Vagina (tissue), 2 donors: ENCODE results near the gene CAB39L. TPM values are rescaled to one million over a fixed set of nuclear protein-coding genes. Genes with fewer than 3 reads are reported as not detected.

Experiments
- DNase-seq, 2 donors: peaks; one replicate each; pipeline ENCODE4 v3.0.0-alpha.2; 2017; ENCODE audit errors: extremely low spot score in 2 of 2
- H3K27ac ChIP-seq: fragments of 200-600 bp; sonication (generic); one replicate; pipeline ENCODE4 v1.5.1; 2019
- H3K27me3 ChIP-seq: fragments of 200-600 bp; sonication (generic); one replicate; pipeline ENCODE4 v1.5.1; 2019
- H3K36me3 ChIP-seq, 2 donors: fragments of 200-600 bp; sonication (generic); one replicate each; pipeline ENCODE4 v1.5.1; 2017 to 2019
- H3K4me1 ChIP-seq: fragments of 200-600 bp; sonication (generic); one replicate; pipeline ENCODE4 v1.5.1; 2019
- H3K4me3 ChIP-seq, 2 donors: fragments of 200-600 bp; sonication (generic); 1 replicate in 1 of 2; 2 replicates in 1 of 2; pipeline ENCODE4 v1.5.1; 2016 to 2019
- H3K9me3 ChIP-seq: fragments of 200-600 bp; sonication (generic); one replicate; pipeline ENCODE4 v1.5.1; 2019
- CTCF ChIP-seq, 3 experiments: fragments of 450-650 bp in 2 of 3; fragments of 200-600 bp in 1 of 3; sonication (generic) in 1 of 3; IDR thresholded peaks; one replicate each; pipeline ENCODE4 v1.5.1; 2017 to 2019; ENCODE audit warnings: antibody characterized with exemption in 3 of 3, mild to moderate bottlenecking in 2 of 3, moderate library complexity in 2 of 3
- POLR2A ChIP-seq, 2 donors: fragments of 450-650 bp; IDR thresholded peaks; one replicate each; pipeline ENCODE4 v1.6.1; 2017; ENCODE audit warnings: antibody characterized with exemption in 2 of 2, mild to moderate bottlenecking in 2 of 2, moderate library complexity in 2 of 2
- POLR2AphosphoS5 ChIP-seq, 2 donors: sonication (generic); formaldehyde crosslinking; IDR thresholded peaks; one replicate each; pipeline ENCODE4 v1.9.0; 2017; ENCODE audit warnings: antibody characterized with exemption in 2 of 2, mild to moderate bottlenecking in 2 of 2, low read depth in 1 of 2; ENCODE audit not compliant: insufficient read depth in 1 of 2
- intact Hi-C: fragments of 100-400 bp; cut with DNase I; formaldehyde crosslinking; loops from one replicate; pipeline ENCODE4 v1.15.1; 2023
- total RNA-seq: library from RNA; depleted of rRNA; stranded (reverse); fragments of >200 nt; gene quantifications from one replicate; pipeline ENCODE4 v1.2.3, GENCODE V29; 2016

Gene CAB39L
- total RNA-seq, 1 donor from 2014 or later, result 31.7 TPM

GRCh38 chr13:49376121-49376520 lies 67.7 kb downstream of the CAB39L start:
- no peaks in the 10 kb centered on the region for H3K27me3 ChIP-seq
- intact Hi-C loops, result no loop called here
- H3K36me3 ChIP-seq, result no peaks in the 10 kb centered on the region
- no peak for TF ChIP-seq POLR2A (IDR thresholded peaks at IDR 0.05)
- no peak for TF ChIP-seq CTCF (IDR thresholded peaks at IDR 0.05)
- no peak for TF ChIP-seq POLR2AphosphoS5 (IDR thresholded peaks at IDR 0.05; ENCODE audit: insufficient read depth in 1 of 2, low read depth in 1 of 2)
- H3K9me3 ChIP-seq, result no peaks in the 10 kb centered on the region
- peaks cover 13% of the 10 kb centered on the region for H3K4me1 ChIP-seq
- no peak overlapping the region for H3K4me3 ChIP-seq
- DNase-seq, result no peak
- H3K27ac ChIP-seq, result no peak overlapping the region

GRCh38 chr13:49374585-49375290 lies 69.1 kb downstream of the CAB39L start:
- TF ChIP-seq POLR2A (IDR thresholded peaks at IDR 0.05) (no peak), CTCF (IDR thresholded peaks at IDR 0.05) (no peak), POLR2AphosphoS5 (IDR thresholded peaks at IDR 0.05; ENCODE audit: insufficient read depth in 1 of 2, low read depth in 1 of 2) (peak in 1 of 2 donors; percentile 72)
- no peak for DNase-seq
- Histone ChIP-seq H3K4me1 (peaks cover 13% of the 10 kb centered on the region), H3K27me3 (no peaks in the 10 kb centered on the region), H3K4me3 (no peak overlapping the region), H3K9me3 (no peaks in the 10 kb centered on the region), H3K27ac (no peak overlapping the region), H3K36me3 (no peaks in the 10 kb centered on the region)
- intact Hi-C loops, result no loop called here

GRCh38 chr13:49373716-49374115 lies 70.1 kb downstream of the CAB39L start:
- no peak for DNase-seq
- H3K36me3 ChIP-seq, result no peaks in the 10 kb centered on the region
- intact Hi-C loops, result no loop called here
- no peak overlapping the region for H3K27ac ChIP-seq
- TF ChIP-seq CTCF (IDR thresholded peaks at IDR 0.05), result no peak
- no peak for TF ChIP-seq POLR2AphosphoS5 (IDR thresholded peaks at IDR 0.05; ENCODE audit: insufficient read depth in 1 of 2, low read depth in 1 of 2)
- TF ChIP-seq POLR2A (IDR thresholded peaks at IDR 0.05), result no peak
- peaks cover 14% of the 10 kb centered on the region for H3K4me1 ChIP-seq
- no peak overlapping the region for H3K4me3 ChIP-seq
- no peaks in the 10 kb centered on the region for H3K9me3 ChIP-seq
- H3K27me3 ChIP-seq, result no peaks in the 10 kb centered on the region

- TF ChIP-seq POLR2A (IDR thresholded peaks at IDR 0.05) (no peak), CTCF (IDR thresholded peaks at IDR 0.05) (no peak), POLR2AphosphoS5 (IDR thresholded peaks at IDR 0.05; ENCODE audit: insufficient read depth in 1 of 2, low read depth in 1 of 2) (no peak)
- Histone ChIP-seq H3K4me3 (no peak overlapping the region), H3K27ac (no peak overlapping the region)
Observed at GRCh38 chr13:49371943-49372613, 71.8 kb downstream of the CAB39L start.

GRCh38 chr13:49370371-49370770 lies 73.5 kb downstream of the CAB39L start:
- Histone ChIP-seq H3K4me3 (no peak overlapping the region), H3K27ac (no peak overlapping the region), H3K9me3 (no peaks in the 10 kb centered on the region), H3K4me1 (peaks cover 20% of the 10 kb centered on the region), H3K27me3 (no peaks in the 10 kb centered on the region), H3K36me3 (peaks cover 0 to under 1% of the 10 kb centered on the region in 2 donors)
- intact Hi-C loops, result no loop called here
- DNase-seq, result no peak
- no peak for TF ChIP-seq CTCF (IDR thresholded peaks at IDR 0.05)
- TF ChIP-seq POLR2A (IDR thresholded peaks at IDR 0.05), result no peak
- no peak for TF ChIP-seq POLR2AphosphoS5 (IDR thresholded peaks at IDR 0.05; ENCODE audit: insufficient read depth in 1 of 2, low read depth in 1 of 2)

More at GRCh38 chr13:49371943-49372613, 71.8 kb downstream of the CAB39L start:
- Histone ChIP-seq H3K27me3 (no peaks in the 10 kb centered on the region), H3K4me1 (peaks cover 21% of the 10 kb centered on the region), H3K9me3 (no peaks in the 10 kb centered on the region), H3K36me3 (no peaks in the 10 kb centered on the region)
- intact Hi-C loops, result no loop called here
- no peak for DNase-seq
